ENCODE results near the gene LRRC8B.

The LRRC8B gene

DNA sequence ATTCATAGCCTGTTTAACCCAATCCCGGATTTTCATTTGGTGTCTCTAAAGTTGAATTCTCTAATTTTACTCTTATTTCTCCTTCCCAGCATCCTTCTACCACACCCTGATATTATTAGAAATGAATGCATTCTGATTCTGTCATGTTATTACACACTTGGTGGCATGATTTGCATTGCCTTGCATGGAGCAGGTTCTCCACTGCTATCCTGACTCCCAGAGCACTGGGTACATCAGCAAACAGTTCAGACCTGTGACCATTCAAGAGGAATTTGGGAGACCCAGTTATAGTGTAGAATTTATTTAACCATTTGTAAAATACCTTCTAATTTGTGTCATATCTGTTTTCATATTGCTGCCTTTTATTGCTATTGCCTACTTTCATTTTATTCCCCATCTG lies 2.6 kb downstream of the LRRC8B start:
- Histone ChIP-seq H3K4me1 (ENCODE audit: control insufficient read depth, insufficient read depth, low read length) (peaks cover 34% of the 10 kb centered on the region), H3K9me3 (ENCODE audit: control insufficient read depth, low read length) (no peaks in the 10 kb centered on the region), H3K9ac (ENCODE audit: low read length) (no peak overlapping the region), H3K27me3 (replicated peaks; ENCODE audit: control insufficient read depth, insufficient read depth, low read length) (no peaks in the 10 kb centered on the region), H3K36me3 (ENCODE audit: control insufficient read depth, insufficient read depth, low read length, severe bottlenecking) (no peaks in the 10 kb centered on the region), H3K4me3 (ENCODE audit: low read length) (peak overlapping the region; percentile 39)
- no peak for DNase-seq (ENCODE audit: low read depth)

DNA sequence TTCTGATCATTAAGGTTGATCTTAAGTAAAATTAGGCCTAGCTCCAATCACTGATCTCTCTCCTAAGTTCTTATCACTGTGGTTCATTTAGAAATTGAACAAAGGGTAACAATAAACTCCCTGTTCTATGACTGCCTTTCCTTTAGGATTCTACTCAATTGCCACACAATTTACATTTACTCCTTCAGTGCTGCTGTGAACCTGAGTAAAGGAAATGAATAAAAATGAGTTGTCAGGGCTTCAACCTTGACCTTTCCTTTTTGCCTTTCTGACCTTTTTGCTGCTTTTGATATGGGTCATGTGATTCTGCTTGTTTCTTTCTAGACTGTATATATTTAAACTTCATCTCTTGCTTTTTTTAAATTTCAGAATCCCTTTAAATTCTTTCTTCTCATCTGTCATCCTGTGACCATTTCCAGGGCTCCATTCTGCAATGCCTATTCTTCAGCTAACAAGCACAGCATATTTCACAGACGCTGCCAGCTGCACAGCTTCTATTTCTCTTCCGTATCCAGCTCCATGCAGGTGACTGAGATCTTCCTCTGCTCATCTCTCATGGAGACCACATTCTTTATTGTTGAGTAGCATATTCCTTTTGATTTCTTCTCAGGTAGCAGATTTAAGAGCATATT lies 3.2 kb downstream of the LRRC8B start:
- Histone ChIP-seq H3K9me3 (ENCODE audit: control insufficient read depth, low read length) (no peaks in the 10 kb centered on the region), H3K4me1 (ENCODE audit: control insufficient read depth, insufficient read depth, low read length) (peaks cover 30% of the 10 kb centered on the region), H3K27me3 (replicated peaks; ENCODE audit: control insufficient read depth, insufficient read depth, low read length) (no peaks in the 10 kb centered on the region), H3K9ac (ENCODE audit: low read length) (no peak overlapping the region), H3K36me3 (ENCODE audit: control insufficient read depth, insufficient read depth, low read length, severe bottlenecking) (no peaks in the 10 kb centered on the region), H3K4me3 (ENCODE audit: low read length) (peak overlapping the region; percentile 39)
- no peak for DNase-seq (ENCODE audit: low read depth)

DNA sequence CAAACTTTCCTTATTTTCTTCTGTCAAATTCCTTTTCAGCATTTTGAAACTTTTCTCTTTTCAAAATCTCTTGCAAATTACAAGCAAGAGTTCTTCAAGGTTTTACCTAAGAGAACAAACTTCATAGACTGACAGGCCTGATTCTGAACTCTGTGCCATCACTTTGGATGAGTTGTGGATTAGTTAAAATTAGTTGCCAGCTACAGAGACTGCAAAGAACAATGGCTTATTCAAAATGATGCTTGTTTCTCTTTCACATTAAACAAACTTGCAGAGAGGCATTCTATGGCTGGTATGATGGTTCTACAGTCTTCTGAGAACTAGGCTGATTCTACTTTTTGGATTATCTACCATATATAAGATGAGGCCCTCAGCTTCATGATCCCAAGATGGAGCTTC lies 3.8 kb downstream of the LRRC8B start:
- H3K36me3 ChIP-seq (ENCODE audit: control insufficient read depth, insufficient read depth, low read length, severe bottlenecking): no peaks in the 10 kb centered on the region
- peaks cover 25% of the 10 kb centered on the region for H3K4me1 ChIP-seq (ENCODE audit: control insufficient read depth, insufficient read depth, low read length)
- DNase-seq (ENCODE audit: low read depth): no peak
- H3K4me3 ChIP-seq (ENCODE audit: low read length): no peak overlapping the region
- H3K9me3 ChIP-seq (ENCODE audit: control insufficient read depth, low read length): no peaks in the 10 kb centered on the region
- no peak overlapping the region for H3K9ac ChIP-seq (ENCODE audit: low read length)
- no peaks in the 10 kb centered on the region for H3K27me3 ChIP-seq (replicated peaks; ENCODE audit: control insufficient read depth, insufficient read depth, low read length)

DNA sequence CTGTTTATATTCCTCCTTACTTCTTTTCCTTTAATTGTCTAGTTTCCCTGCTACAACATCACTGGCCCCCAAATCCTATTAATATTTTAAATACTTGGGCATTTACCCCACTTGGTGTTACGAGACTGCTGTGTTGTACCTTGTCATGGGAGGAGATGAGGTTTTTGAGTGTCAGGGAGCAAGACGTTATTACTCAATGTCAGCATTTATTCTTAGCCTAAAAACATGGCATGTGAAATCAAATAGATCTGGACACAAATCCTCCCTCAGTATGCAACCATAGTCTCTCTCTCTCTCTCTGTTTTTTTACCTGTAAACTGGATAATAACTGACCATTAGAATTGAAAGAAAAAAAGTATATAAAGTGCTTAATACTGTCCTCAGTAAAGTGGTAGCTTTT lies 4.6 kb downstream of the LRRC8B start:
- no peak for DNase-seq (ENCODE audit: low read depth)
- Histone ChIP-seq H3K27me3 (replicated peaks; ENCODE audit: control insufficient read depth, insufficient read depth, low read length) (no peaks in the 10 kb centered on the region), H3K4me3 (ENCODE audit: low read length) (no peak overlapping the region), H3K36me3 (ENCODE audit: control insufficient read depth, insufficient read depth, low read length, severe bottlenecking) (no peaks in the 10 kb centered on the region), H3K9me3 (ENCODE audit: control insufficient read depth, low read length) (no peaks in the 10 kb centered on the region), H3K4me1 (ENCODE audit: control insufficient read depth, insufficient read depth, low read length) (peaks cover 17% of the 10 kb centered on the region), H3K9ac (ENCODE audit: low read length) (no peak overlapping the region)

DNA sequence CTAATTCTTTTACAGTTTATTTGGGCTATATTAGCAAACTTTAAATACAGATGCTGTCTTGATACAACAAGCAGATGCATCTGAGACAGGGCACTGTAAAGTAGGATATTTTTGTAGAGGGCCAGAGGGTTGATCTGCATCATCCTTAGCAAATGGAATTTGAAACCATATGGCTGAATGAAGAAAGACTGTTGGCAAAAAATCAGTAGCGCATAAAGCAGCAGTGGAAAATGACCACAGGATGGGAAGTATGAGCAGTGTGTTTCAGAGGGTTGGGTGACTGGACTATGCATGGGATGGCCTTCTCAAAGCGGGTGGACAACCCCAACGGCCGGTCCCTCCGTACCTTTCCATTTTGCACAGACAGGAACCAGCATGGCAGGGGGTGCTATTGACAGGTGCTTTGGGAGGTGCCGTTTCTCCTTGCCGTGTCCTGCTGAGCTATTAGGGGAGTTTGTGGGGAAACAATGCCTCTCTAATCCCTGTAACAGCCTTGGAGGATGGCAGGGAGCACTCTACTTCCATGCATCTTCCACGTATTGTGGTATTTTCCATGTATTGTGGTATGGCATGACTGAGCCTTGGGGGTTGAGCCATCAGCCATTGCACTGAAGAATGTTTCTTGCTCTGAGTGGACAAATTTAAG lies 5.9 kb downstream of the LRRC8B start:
- Histone ChIP-seq H3K9me3 (ENCODE audit: control insufficient read depth, low read length) (no peaks in the 10 kb centered on the region), H3K4me1 (ENCODE audit: control insufficient read depth, insufficient read depth, low read length) (peaks cover 17% of the 10 kb centered on the region), H3K27me3 (replicated peaks; ENCODE audit: control insufficient read depth, insufficient read depth, low read length) (no peaks in the 10 kb centered on the region), H3K36me3 (ENCODE audit: control insufficient read depth, insufficient read depth, low read length, severe bottlenecking) (no peaks in the 10 kb centered on the region), H3K9ac (ENCODE audit: low read length) (no peak overlapping the region), H3K4me3 (ENCODE audit: low read length) (no peak overlapping the region)
- DNase-seq (ENCODE audit: low read depth): no peak

DNA sequence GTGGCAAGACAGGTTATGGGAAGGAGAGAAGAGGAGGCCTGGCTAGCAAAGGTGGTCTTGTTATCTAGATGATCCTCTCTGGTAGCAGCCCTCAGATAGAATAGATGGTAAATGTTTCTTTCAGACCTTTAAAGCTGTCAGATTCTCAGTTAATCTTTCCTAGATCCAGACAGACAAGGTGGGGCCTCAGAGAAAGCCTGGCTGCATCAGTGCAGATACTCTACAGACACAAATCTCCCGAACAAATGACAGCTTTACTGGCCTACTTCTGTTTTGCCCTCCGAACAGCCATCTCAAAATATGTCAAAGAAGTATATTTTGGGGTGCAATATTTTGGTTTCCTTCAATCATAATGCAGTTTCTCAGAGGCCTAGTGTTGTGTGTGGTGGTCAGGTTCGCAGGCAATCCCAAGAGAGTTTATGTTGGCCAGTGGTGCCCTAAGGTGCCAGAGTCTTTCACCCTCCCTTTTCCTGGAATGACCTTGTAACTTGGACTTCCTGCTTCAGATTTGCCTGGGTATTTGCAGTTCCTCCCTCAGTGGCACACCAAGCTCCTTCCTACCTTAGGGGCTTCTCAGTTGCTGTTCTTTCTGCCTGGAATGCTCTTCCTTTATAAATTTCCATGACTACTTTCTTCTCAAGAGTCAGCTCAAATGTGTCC lies 7.0 kb downstream of the LRRC8B start:
- Histone ChIP-seq H3K36me3 (ENCODE audit: control insufficient read depth, insufficient read depth, low read length, severe bottlenecking) (no peaks in the 10 kb centered on the region), H3K9me3 (ENCODE audit: control insufficient read depth, low read length) (no peaks in the 10 kb centered on the region), H3K9ac (ENCODE audit: low read length) (no peak overlapping the region), H3K4me3 (ENCODE audit: low read length) (no peak overlapping the region), H3K4me1 (ENCODE audit: control insufficient read depth, insufficient read depth, low read length) (peaks cover 14% of the 10 kb centered on the region), H3K27me3 (replicated peaks; ENCODE audit: control insufficient read depth, insufficient read depth, low read length) (no peaks in the 10 kb centered on the region)
- no peak for DNase-seq (ENCODE audit: low read depth)

DNA sequence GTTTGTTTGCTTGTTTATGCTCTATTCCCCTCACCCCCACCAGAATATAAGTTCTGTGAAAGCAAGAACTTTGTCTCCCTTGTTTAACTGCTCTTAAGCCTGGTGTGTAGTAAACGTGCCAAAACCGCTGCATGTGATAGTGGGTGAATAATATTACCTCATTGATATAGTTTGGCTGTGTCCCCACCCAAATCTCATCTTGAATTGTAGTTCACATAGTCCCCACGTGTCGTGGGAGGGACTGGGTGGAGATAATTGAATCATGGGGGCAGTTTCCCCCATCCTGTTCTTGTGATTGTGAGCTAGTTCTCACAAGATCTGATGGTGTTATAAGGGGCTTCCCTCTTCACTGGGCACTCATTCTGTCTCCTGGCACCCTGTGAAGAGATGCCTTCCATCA lies 7.6 kb downstream of the LRRC8B start:
- no peak for DNase-seq (ENCODE audit: low read depth)
- H3K9me3 ChIP-seq (ENCODE audit: control insufficient read depth, low read length): no peaks in the 10 kb centered on the region
- H3K4me1 ChIP-seq (ENCODE audit: control insufficient read depth, insufficient read depth, low read length): peaks cover 12% of the 10 kb centered on the region
- no peak overlapping the region for H3K4me3 ChIP-seq (ENCODE audit: low read length)
- no peak overlapping the region for H3K9ac ChIP-seq (ENCODE audit: low read length)
- H3K36me3 ChIP-seq (ENCODE audit: control insufficient read depth, insufficient read depth, low read length, severe bottlenecking): no peaks in the 10 kb centered on the region
- H3K27me3 ChIP-seq (replicated peaks; ENCODE audit: control insufficient read depth, insufficient read depth, low read length): no peaks in the 10 kb centered on the region

DNA sequence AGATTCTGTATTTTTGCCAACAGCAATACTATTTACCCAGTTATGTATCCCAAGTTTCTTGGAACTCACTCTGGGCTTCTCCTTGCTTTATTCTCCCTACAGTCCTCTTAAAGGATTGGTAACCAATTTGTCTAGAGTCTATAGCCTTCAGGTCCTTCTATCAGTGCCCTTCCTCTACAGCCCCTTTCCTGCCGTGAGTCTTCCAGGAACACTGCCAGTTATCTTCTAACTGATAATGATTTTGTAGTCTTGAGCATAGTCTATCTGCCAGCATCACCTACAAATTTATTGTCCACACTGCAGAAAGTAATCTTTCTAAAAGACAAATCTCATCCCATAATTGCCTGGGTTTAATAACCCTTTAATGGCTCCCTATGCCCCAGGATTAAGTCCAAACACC lies 8.2 kb downstream of the LRRC8B start:
- DNase-seq (ENCODE audit: low read depth): no peak
- Histone ChIP-seq H3K9ac (ENCODE audit: low read length) (no peak overlapping the region), H3K9me3 (ENCODE audit: control insufficient read depth, low read length) (no peaks in the 10 kb centered on the region), H3K4me3 (ENCODE audit: low read length) (no peak overlapping the region), H3K4me1 (ENCODE audit: control insufficient read depth, insufficient read depth, low read length) (peaks cover 6% of the 10 kb centered on the region), H3K36me3 (ENCODE audit: control insufficient read depth, insufficient read depth, low read length, severe bottlenecking) (no peaks in the 10 kb centered on the region), H3K27me3 (replicated peaks; ENCODE audit: control insufficient read depth, insufficient read depth, low read length) (no peaks in the 10 kb centered on the region)

DNA sequence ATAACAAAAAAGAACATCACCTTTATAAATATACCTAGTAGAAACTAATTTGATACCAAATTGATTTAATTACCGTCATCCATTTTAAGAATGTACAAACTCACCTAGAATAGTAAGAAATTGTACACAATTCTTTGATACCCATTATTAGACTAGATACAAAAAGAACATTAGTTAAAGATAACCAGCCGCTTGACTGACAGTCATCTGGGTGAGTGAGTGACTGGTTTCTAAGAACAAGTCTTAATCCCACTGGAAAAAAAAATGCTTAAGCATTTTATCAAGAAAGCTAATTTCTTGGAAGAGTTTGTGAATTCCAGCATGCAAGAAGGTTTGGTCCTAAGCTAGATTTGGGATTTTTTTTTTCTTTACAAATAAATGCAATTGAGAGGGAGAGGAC lies 10.9 kb downstream of the LRRC8B start:
- Histone ChIP-seq H3K36me3 (ENCODE audit: control insufficient read depth, insufficient read depth, low read length, severe bottlenecking) (no peaks in the 10 kb centered on the region), H3K27me3 (replicated peaks; ENCODE audit: control insufficient read depth, insufficient read depth, low read length) (no peaks in the 10 kb centered on the region), H3K9ac (ENCODE audit: low read length) (no peak overlapping the region), H3K4me3 (ENCODE audit: low read length) (no peak overlapping the region), H3K4me1 (ENCODE audit: control insufficient read depth, insufficient read depth, low read length) (peaks cover 7% of the 10 kb centered on the region), H3K9me3 (ENCODE audit: control insufficient read depth, low read length) (no peaks in the 10 kb centered on the region)
- DNase-seq (ENCODE audit: low read depth): no peak

DNA sequence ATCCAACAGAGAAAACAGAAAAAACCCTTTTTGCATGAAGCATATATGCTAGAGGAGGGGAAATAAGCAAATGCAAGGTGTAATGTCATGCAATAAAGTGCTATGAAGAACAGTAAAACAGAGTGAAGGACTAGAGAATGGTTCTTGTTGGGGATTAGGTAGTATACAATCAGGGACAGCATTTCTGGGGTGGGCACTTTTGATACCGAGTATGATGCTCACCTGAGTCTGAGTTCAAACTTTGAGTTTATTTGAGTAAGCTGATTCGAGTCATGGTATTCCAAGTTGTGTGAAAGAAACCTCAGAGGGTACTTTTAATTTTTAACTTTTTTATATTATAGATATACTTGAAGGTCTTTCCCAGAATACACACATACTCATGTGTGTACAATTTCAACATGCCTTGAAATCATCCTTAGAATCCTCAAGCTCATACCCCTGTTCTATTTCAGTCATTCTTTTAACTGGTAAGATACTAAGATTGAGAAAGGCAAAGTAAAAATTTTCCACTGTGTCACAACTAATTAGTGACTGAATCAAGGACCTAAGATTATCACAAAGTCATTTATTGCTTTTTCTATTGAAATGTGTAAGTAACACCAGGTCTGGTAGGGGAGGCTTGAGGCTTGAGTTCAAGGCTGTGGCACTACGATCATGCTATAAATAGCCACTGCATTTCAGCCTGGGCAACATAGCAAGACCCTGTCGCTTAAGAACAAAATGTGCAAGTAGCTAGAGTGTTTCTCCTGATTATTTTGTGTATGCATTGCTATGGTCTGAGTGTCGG lies 12.1 kb downstream of the LRRC8B start:
- Histone ChIP-seq H3K9ac (ENCODE audit: low read length) (no peak overlapping the region), H3K9me3 (ENCODE audit: control insufficient read depth, low read length) (no peaks in the 10 kb centered on the region)

DNA sequence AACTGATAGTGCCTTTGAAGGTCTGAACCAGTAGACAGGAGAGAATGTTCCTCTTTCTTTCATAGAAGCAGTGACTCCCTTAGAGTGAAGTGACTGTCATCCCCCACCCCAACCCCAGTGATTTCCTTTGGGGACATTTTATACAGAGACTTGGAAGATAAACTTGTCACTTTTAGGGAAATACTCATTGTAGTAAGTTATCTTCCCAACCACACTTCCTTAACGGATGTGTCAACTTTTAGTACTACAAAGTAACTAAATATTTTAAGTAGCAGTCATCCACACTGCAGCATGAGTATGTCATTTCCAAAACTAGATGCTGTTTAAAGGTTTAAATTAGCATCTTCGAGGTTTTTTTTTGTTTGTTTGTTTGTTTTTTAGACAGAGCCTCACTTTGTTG lies 13.7 kb downstream of the LRRC8B start:
- Histone ChIP-seq H3K36me3 (ENCODE audit: control insufficient read depth, insufficient read depth, low read length, severe bottlenecking) (no peaks in the 10 kb centered on the region), H3K4me3 (ENCODE audit: low read length) (no peak overlapping the region), H3K9me3 (ENCODE audit: control insufficient read depth, low read length) (no peaks in the 10 kb centered on the region), H3K27me3 (replicated peaks; ENCODE audit: control insufficient read depth, insufficient read depth, low read length) (no peaks in the 10 kb centered on the region), H3K4me1 (ENCODE audit: control insufficient read depth, insufficient read depth, low read length) (peaks cover 7% of the 10 kb centered on the region), H3K9ac (ENCODE audit: low read length) (no peak overlapping the region)
- DNase-seq (ENCODE audit: low read depth): no peak

More for the DNA sequence above, 12.1 kb downstream of the LRRC8B start:
- H3K36me3 ChIP-seq (ENCODE audit: control insufficient read depth, insufficient read depth, low read length, severe bottlenecking): no peaks in the 10 kb centered on the region
- no peaks in the 10 kb centered on the region for H3K27me3 ChIP-seq (replicated peaks; ENCODE audit: control insufficient read depth, insufficient read depth, low read length)
- DNase-seq (ENCODE audit: low read depth): no peak
- H3K4me1 ChIP-seq (ENCODE audit: control insufficient read depth, insufficient read depth, low read length): peaks cover 7% of the 10 kb centered on the region
- H3K4me3 ChIP-seq (ENCODE audit: low read length): no peak overlapping the region

Measured in adipocyte (in vitro differentiated cells).